Inferior parietal cortex (tissue), 1 donor: ENCODE measurements around the gene RAB1B.
"Not testable (repeated sequence)": the region's sequence is repeated elsewhere in the genome, so short reads cannot be mapped to it uniquely, and the experiment has no call there.

ENCODE experiments used
- DNase-seq: peaks from one replicate; pipeline ENCODE4 v3.0.0-alpha.2; 2016; ENCODE audit errors: extremely low spot score

The RAB1B gene

DNA sequence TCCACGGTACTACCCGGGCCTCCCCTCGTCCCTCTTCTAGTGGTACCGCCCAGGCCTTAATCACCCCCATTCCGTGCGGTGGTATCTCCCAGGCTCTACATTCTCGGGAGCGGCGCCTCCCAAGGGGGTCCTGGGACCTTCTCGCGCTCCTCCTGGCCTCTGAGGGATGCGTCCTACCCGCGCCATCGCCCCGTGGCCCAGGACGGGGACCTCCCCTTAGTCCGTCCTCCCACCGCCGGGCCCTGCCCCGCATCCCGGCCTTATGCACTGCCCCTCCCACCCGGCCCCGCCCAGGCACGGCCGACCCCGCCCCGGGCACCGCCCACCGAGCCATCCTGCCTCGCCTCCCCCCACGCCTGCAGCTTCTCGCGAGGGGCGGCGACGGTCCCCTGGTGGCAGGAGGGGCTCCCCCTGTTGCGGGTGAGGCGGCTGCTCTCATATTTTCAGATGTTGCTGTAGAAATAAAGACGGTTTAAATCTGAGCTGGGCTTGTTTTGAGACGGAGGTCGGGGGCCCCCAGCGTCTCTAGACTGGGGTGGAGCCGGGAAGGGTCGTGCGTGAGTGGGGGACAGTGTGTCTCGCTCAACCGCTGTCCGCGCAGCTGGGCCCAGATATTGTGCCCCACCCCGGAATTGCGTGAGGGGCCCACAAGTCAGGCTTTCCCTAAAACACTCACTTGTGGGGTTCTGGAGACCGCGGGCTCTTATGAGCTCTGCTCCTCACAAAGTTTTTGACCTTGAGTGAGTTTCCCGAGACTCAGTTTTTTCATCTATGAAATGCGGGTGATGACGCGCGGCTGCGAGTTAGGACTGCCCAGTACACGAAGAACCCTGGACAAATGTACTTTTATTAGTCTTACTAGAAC lies 828 bp upstream of the RAB1B start:
- DNase-seq, result peak; percentile 74

DNA sequence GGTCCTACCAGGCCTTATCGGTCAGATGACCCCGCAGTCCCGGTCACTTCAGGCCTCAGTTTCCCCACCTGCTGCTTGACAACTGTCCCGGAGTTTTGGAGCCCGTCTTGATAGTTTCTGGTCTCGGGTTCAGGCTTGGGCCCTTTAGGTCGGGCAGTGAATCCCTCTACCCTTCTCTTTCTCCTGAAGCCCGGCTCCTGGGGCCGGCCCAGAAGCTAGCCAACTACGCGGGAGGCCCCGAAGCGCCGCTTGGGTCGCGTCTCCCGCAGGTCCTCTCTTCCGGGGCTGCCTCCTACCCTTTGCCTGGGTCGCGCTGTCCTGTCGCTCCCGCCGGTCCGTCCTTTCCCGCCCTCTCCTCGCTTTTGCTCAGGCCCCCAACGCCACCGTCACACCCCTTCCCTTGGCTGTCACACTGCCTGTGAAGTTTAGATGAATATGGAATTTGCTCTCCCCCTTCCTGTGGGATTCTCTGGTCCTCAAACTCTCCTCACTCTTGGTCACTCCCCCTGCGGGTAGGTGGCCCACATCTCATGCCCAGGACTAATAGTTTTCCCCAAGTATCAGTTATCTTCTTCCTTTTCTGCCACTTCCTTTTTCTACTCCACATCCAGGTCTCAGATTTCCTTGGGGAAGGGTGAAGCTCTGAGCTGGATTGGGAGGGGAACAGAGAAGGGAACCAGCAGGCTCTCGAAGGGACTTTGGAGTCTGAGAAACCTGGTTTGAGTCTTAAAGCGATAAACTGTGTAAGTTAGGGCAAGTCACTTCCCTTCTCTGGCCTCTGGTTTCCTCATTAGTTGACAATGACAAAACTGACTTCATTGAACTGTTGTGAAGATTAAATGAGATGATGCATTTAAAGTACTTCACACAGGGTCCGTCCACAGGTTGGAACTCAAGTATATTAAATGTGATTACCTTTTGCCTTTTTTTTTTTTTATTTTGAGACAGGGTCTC lies 790 bp downstream of the RAB1B start:
- no peak for DNase-seq

DNA sequence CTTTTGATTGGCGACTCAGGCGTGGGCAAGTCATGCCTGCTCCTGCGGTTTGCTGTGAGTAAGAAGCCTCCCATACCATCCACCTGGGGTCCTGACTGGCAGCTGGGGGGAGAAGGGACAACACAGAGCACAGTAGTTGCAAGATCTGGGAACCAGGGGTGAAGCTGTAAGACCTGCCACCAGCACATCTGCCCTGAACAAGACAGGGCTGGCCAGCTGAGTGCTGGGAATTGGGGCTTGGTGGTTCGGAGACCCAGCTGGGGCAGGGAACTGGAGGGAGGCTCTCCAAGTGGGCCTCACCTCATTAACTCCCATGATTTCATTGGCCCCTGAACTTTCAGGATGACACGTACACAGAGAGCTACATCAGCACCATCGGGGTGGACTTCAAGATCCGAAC lies 3.4 kb downstream of the RAB1B start:
- no peak for DNase-seq

DNA sequence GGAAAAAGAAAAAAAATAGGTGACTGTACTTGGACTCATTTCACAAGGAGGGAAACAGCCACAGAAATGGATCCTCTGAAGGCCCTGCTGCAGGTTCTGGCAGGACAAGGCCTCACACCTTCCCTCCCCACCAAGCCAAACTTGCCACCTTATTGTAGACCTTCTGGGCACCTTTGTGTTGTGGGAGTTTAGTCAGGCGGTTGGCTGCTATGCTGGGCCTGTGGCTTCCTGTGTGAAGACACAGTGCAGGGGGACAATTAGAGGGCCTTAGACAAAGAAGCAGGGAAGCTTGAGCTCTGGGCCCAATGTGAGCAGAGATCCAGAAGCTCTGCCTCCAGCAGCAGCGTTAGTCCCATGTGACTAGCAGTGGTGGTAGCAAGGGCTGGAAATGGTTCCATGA lies 4.2 kb downstream of the RAB1B start:
- no peak for DNase-seq

DNA sequence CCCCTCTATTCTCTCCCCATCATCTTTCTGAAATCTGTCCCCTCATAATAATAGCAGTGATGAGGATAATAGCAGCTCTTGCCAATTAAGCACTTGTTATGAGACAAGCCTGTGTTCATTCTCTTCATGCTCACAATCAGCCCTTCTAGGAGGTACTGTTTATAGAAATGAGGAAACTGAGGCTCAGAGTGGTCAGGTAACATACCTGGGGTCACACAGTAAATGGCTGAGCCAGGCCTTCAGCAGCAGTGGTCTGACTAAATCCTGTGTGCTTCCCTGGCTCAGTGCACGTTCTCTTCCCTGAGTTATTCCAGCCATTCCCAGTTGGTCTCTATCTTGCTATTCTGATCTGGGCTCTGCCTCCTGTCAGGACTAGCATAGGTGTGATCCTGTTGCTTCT lies 5.8 kb downstream of the RAB1B start:
- DNase-seq, result no peak

DNA sequence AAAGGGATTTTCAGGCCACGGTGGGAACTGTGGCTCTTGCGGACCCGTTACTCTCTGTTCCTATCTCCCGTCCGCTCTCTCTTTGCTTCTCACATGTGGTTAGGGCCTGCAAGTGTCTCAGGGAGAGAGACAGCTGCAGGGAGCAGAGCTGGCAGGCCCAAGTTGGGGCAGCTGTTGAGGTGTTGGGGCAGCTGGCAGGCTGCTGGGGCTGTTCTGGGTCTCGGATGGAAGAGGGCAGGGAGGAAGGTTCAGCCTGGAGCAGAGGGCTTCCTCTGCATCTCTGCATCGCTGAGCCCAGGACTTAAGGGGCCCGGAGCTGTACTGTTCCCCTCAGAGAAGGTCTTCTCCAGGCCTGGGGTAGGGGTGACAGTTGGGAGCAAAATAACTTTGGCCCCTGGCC lies 7.0 kb downstream of the RAB1B start:
- no peak for DNase-seq

DNA sequence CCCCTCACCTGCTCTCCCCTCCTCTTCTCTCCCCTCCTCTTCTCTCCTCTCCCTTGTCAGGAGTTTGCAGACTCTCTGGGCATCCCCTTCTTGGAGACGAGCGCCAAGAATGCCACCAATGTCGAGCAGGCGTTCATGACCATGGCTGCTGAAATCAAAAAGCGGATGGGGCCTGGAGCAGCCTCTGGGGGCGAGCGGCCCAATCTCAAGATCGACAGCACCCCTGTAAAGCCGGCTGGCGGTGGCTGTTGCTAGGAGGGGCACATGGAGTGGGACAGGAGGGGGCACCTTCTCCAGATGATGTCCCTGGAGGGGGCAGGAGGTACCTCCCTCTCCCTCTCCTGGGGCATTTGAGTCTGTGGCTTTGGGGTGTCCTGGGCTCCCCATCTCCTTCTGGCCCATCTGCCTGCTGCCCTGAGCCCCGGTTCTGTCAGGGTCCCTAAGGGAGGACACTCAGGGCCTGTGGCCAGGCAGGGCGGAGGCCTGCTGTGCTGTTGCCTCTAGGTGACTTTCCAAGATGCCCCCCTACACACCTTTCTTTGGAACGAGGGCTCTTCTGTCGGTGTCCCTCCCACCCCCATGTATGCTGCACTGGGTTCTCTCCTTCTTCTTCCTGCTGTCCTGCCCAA lies 7.7 kb downstream of the RAB1B start:
- no peak for DNase-seq

DNA sequence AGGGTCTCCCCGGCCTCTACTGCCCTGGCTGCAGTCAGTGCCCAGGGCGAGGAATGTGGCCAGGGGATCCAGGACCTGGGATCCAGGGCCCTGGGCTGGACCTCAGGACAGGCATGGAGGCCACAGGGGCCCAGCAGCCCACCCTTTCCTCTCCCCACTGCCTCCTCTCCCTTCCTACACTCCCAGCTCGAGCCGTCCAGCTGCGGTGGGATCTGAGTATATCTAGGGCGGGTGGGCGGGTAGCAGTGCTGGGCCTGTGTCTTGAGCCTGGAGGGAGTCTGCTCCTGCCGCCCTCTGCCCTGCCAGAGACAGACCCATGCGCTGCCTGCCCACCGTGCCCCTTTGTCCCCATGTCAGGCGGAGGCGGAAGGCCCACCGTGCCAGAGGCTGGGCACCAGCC lies 8.2 kb downstream of the RAB1B start:
- DNase-seq, result not testable (repeated sequence)

DNA sequence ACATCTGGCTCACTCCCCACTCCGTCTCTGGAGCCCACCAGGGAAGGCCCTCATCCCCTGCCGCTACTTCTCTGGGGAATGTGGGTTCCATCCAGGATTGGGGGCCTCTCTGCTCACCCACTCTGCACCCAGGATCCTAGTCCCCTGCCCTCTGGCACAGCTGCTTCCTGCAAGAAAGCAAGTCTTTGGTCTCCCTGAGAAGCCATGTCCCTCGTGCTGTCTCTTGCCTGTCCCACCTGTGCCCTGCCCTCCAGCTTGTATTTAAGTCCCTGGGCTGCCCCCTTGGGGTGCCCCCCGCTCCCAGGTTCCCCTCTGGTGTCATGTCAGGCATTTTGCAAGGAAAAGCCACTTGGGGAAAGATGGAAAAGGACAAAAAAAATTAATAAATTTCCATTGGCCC lies 8.6 kb downstream of the RAB1B start:
- not testable (repeated sequence) for DNase-seq

DNA sequence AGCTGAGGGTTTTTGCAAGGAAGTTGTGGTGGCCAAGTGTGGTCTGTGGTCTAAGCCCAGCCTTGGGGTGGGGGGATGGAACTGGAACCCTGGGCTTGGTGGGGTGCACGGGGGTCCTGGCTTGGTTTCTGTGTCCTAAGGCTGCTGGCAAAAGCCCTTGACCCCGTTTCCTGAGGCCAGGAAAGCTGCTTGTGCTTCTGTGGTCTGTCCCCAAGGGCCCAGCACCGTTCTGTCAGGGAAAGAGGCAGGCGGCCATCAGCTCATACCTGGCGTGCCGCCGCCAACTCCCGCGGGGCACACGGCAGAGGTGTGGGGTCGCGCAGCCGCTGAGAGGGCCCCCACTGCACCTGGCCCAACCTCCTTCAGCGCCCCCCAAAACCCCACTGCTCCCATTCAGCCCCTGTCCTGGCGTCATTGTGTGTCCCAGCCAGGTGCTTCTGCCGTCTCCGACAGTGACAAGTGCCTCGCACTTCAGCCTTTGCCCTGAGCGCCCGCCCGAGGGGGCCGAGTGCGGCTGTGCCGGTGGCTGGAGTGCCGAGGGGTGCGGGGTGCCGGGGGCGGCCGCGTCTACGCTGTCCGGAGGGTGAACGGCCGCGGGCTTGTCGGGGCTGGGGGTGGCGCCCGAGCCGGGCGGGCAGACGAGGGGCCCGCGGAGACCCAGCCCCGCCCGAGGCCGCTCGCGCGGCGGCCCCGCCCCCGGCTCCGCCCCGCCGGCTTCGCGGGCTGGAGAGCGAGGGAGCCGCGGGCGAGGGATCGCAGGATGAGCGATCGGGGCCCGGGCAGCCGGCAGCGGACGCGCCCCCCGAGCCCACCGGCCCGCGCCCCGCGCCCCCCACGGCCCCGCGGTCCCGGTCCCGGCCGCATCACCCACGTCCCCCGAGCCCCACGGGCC lies 9.3 kb downstream of the RAB1B start, which contains the start of gene CNIH2:
Gene CNIH2 (plus strand): TSS at position 705 of the 892 bp plus-strand sequence. CDS start 282 bp downstream, outside the sequence.
- DNase-seq, result no peak

DNA sequence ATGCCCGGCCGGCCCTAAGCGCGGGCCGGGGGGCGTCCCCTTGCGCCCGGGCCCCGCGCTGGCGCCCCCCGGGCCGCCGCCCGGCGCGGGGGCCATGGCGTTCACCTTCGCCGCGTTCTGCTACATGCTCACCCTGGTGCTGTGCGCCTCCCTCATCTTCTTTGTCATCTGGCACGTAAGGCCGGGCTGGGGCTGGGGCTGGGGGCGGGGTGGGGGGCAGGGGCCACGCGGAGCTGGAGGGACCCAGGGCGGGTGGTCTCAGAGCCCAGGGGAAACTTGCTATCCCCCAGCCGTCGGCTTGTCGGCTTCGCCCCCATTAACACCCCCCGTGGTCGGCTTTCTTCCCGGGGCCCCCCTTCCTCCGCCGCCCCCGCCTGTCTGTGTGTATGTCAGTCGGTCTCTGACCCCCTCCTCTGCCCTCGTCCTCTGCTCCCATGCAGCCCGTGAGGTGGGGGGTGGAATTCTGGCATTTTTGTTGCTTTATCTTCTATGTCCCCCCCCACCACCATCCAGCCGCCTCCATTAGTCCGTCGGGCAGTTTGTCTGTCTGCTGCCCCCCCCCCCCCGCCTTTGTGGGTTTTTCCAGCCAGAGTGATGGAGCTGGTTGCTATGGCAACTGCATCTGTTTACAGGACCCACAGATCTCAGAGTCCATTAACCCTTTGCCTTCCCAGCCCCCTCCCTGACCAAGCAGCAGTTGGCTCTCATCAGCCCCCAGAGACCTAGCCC lies 10.1 kb downstream of the RAB1B start:
- DNase-seq, result no peak

DNA sequence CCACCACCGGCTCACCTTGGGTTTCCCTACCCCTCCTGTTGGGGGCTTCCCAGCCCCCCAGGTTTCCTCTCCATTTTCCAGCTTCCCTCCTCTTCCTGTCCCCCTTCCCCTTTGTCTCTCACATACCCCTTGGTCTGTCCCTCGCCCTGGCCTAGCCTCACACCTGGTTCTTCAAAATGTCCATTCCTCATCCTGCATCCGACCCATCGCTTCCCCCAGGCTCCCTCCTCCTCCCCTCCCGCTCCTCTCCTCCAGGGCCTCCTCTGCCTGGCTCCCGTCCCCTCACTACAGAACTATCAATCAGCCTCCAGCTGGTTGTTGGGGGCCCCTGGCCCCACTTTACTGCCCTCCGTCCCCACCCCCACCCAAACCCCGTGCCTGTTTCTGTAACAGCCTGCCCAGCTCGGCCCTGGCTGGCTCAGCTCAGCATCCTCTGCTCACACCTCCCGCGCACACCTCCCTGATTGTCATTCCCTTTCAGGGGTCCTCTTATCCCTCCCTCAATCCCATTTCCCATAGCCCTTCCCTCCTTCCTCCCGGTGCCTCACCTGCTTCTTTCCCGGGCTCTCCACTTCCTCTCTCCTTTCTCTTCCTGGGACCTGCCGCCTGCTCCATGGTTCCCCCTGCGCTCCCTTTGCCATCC lies 10.8 kb downstream of the RAB1B start:
- DNase-seq, result no peak

DNA sequence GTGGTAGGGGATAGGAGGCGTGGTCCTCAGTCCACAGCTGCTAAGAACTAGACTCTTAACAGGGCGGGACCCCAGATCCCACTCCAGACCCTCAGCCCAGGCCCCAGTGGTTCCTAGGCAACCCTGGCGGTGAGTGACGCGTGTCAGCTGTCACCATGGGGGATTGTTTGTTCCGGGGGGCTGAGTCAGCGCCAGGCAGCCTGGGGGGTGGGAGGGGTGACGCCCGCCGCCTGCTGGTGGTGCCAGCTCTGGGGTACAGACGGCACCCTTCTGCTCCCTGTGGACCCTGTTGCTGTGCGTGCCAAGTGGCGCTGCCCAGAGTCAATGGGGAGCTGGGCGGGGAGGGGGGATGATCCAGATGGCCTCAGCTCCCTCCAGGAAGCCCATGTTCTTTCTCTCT lies 12.0 kb downstream of the RAB1B start:
- no peak for DNase-seq

DNA sequence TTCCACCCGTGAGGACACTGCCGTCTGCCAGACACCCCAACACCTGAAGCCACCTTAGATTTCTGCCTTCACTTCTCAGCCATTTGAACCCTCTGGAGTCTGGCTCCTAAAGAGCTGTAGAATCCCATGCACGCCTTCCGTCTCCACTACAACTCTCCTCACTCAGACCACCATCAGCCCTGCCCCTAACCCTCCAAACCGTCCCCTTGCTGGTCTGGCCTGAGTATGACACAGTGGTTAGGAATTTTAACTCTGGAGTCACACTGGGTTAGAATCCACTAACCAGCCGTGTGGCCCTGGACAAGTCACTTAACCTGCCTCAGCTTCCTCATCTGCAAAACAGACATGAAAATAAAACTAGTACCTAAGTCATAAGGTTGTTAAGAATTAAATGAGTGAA lies 12.6 kb downstream of the RAB1B start:
- no peak for DNase-seq

DNA sequence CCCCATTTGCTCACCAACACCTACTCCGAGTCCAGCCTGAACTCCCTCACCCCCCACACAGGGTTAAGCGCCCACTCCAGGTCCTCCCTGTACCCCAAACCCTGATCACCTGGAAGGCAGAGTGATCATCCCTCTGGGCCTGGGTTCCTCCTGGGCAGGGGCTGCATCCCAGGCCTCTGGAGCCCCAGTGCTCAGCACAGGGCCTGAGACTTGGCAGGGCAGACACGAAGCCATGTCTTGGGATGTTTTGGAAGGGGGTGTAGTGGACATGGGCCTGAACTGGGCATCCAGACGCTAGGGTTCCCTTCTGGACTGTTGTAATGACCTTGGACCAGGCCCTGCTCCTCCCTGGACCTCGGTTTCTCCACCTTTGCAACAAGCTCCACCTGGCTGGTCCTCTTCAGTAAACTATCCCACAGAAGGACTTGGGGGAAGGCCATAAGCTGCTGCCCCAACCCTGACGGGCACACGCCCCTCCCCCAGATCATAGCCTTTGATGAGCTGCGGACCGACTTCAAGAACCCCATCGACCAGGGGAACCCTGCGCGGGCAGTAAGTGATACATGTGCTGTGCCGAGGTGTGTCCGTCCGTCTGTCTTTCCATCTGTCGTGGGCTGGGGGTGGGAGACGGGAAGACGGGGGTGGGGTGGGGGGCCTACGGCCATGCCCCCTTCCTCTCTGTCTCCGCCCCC lies 13.5 kb downstream of the RAB1B start:
- no peak for DNase-seq

DNA sequence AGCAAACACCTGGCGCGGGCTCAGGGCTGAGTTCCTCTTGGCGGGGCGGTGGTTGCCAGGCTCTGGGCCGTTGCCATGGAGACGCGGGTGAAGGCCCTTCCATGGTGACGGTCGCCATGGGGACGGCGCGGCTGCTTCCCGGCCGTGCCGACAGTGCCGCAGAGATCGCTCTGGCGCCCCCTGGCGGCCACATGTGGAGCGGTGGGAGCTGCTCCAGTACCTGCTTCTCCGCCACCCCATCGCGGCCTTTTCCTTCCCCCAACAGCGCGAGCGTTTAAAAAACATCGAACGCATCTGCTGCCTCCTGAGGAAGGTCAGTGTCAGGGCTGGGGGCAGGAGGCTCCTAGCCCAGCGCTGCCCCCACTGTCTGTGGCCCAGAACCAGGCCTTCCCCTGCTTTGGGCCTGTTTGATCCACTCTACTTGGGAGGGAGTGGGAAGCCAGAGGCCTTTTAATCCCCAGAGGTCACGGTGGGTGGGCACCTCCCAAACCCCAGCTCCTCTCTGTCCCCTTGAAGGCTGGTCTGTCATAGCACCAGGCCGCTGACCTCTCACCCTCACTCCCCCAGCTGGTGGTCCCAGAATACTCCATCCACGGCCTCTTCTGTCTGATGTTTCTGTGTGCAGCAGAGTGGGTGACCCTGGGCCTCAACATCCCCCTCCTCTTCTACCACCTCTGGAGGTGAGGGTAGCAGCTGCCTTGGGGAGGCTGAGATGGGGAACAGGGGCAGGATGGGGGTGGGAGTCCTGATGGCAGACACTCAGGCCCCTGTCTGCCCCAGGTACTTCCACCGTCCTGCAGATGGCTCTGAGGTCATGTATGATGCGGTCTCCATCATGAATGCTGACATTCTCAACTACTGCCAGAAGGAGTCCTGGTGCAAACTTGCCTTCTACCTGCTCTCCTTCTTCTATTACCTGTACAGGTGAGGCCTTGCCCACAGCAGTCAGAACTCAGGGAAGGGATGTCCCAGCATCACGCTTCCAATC lies 14.3 kb downstream of the RAB1B start:
- DNase-seq, result peak; percentile 97

DNA sequence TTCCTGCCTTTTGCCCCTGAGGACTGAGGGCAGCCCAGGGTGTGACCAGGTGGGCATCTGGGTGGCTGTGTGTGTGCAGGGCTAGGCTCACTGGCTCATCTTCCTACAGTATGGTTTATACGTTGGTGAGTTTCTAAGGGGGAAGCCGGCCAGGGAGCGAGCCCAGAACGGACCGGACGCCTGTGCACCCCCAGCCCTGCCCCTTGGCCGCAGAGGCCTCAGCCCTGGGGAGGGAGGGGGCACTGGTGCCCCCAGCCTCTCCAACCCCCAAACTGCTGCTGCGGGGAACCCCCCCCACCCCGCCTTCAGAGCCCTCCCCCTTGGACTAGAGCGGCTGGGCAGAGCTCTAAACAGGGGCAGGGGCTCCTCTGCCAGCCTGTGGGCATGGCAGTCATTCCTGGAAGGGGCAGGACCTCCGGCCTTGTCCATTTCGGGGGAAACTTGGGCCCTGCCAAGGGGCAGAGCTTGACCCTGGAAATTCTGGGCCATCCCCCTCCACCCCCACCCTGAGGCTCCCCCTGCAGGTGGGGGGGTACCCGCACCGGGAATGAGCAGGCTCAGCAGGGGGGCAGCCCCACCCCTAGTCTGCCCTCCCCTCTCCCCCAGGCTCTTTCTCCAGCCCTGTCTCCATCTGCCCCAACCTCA lies 15.1 kb downstream of the RAB1B start:
- DNase-seq, result no peak
